Stimulated activated memory B cell treated with anti-CD40 and anti-IgM and Interleukin-4, amounts not matched to agents 10 μg/mL and 1 μg/mL and 100 μg/mL, for 72 hours (primary cell): ENCODE data around the gene USP21.

Experiments
- ATAC-seq: fragments of 150-1000 bp; cut with Tn5 transposase; 2 replicates; pipeline ENCODE4 v1.10.0; 2021
- H3K27ac Mint-ChIP-seq: one replicate; pipeline ENCODE4 v1.8.0; 2022; ENCODE audit warnings: mild to moderate bottlenecking, mixed read lengths
- H3K27me3 Mint-ChIP-seq: one replicate; pipeline ENCODE4 v1.8.0; 2022; ENCODE audit warnings: mixed read lengths
- H3K36me3 Mint-ChIP-seq: one replicate; pipeline ENCODE4 v1.8.0; 2022; ENCODE audit warnings: mixed read lengths
- H3K4me1 Mint-ChIP-seq: one replicate; pipeline ENCODE4 v1.8.0; 2022; ENCODE audit warnings: mixed read lengths
- H3K4me3 Mint-ChIP-seq: one replicate; pipeline ENCODE4 v1.8.0; 2022; ENCODE audit warnings: mild to moderate bottlenecking, moderate library complexity, mixed read lengths
- H3K9me3 Mint-ChIP-seq: one replicate; pipeline ENCODE4 v1.8.0; 2022; ENCODE audit warnings: mixed read lengths

The USP21 gene

GRCh38 chr1:161190962-161191521 lies 31.7 kb downstream of the USP21 start:
- no peaks in the 10 kb centered on the region for H3K27me3 Mint-ChIP-seq
- peaks cover 65% of the 10 kb centered on the region for H3K4me1 Mint-ChIP-seq
- H3K27ac Mint-ChIP-seq: peak overlapping the region; percentile 57
- H3K4me3 Mint-ChIP-seq: no peak overlapping the region
- ATAC-seq: no peak
- no peaks in the 10 kb centered on the region for H3K36me3 Mint-ChIP-seq
- no peaks in the 10 kb centered on the region for H3K9me3 Mint-ChIP-seq

GRCh38 chr1:161191971-161192370 lies 32.7 kb downstream of the USP21 start:
- no peaks in the 10 kb centered on the region for H3K9me3 Mint-ChIP-seq
- ATAC-seq: no peak
- peak overlapping the region; percentile 26 for H3K27ac Mint-ChIP-seq
- H3K36me3 Mint-ChIP-seq: no peaks in the 10 kb centered on the region
- no peak overlapping the region for H3K4me3 Mint-ChIP-seq
- H3K4me1 Mint-ChIP-seq: peaks cover 58% of the 10 kb centered on the region
- H3K27me3 Mint-ChIP-seq: no peaks in the 10 kb centered on the region

- Mint-ChIP-seq H3K27ac (peak overlapping the region; percentile 85), H3K27me3 (no peaks in the 10 kb centered on the region), H3K4me3 (no peak overlapping the region), H3K9me3 (no peaks in the 10 kb centered on the region), H3K36me3 (no peaks in the 10 kb centered on the region), H3K4me1 (peaks cover 50% of the 10 kb centered on the region)
- ATAC-seq: peak; percentile 82
Measured at GRCh38 chr1:161192476-161193465, 33.5 kb downstream of the USP21 start.

- no peak overlapping the region for H3K4me3 Mint-ChIP-seq
- H3K27me3 Mint-ChIP-seq: no peaks in the 10 kb centered on the region
- no peak overlapping the region for H3K27ac Mint-ChIP-seq
- H3K9me3 Mint-ChIP-seq: no peaks in the 10 kb centered on the region
- no peaks in the 10 kb centered on the region for H3K36me3 Mint-ChIP-seq
- H3K4me1 Mint-ChIP-seq: peaks cover 43% of the 10 kb centered on the region
- no peak for ATAC-seq
Measured at GRCh38 chr1:161193561-161194235, 34.4 kb downstream of the USP21 start.

- Mint-ChIP-seq H3K36me3 (no peaks in the 10 kb centered on the region), H3K27me3 (no peaks in the 10 kb centered on the region), H3K9me3 (no peaks in the 10 kb centered on the region), H3K4me3 (no peak overlapping the region), H3K27ac (peak overlapping the region; percentile 40), H3K4me1 (peaks cover 35% of the 10 kb centered on the region)
- peak; percentile 78 for ATAC-seq
Measured at GRCh38 chr1:161195171-161195570, 35.9 kb downstream of the USP21 start.

GRCh38 chr1:161196111-161196510 lies 36.8 kb downstream of the USP21 start:
- Mint-ChIP-seq H3K36me3 (no peaks in the 10 kb centered on the region), H3K27ac (peak overlapping the region; percentile 40), H3K4me3 (no peak overlapping the region), H3K4me1 (peaks cover 38% of the 10 kb centered on the region), H3K27me3 (no peaks in the 10 kb centered on the region), H3K9me3 (no peaks in the 10 kb centered on the region)
- ATAC-seq: no peak

GRCh38 chr1:161196521-161197451 lies 37.5 kb downstream of the USP21 start:
- H3K9me3 Mint-ChIP-seq: no peaks in the 10 kb centered on the region
- H3K4me1 Mint-ChIP-seq: peaks cover 43% of the 10 kb centered on the region
- no peaks in the 10 kb centered on the region for H3K36me3 Mint-ChIP-seq
- no peaks in the 10 kb centered on the region for H3K27me3 Mint-ChIP-seq
- peak overlapping the region; percentile 40 for H3K27ac Mint-ChIP-seq
- no peak for ATAC-seq
- no peak overlapping the region for H3K4me3 Mint-ChIP-seq

GRCh38 chr1:161197560-161198193 lies 38.4 kb downstream of the USP21 start:
- Mint-ChIP-seq H3K4me1 (peaks cover 36% of the 10 kb centered on the region), H3K9me3 (no peaks in the 10 kb centered on the region), H3K4me3 (no peak overlapping the region), H3K36me3 (no peaks in the 10 kb centered on the region), H3K27ac (no peak overlapping the region), H3K27me3 (no peaks in the 10 kb centered on the region)
- ATAC-seq: no peak

- Mint-ChIP-seq H3K36me3 (no peaks in the 10 kb centered on the region), H3K4me1 (peaks cover 30% of the 10 kb centered on the region), H3K9me3 (no peaks in the 10 kb centered on the region), H3K4me3 (no peak overlapping the region), H3K27ac (no peak overlapping the region), H3K27me3 (no peaks in the 10 kb centered on the region)
- no peak for ATAC-seq
Measured at GRCh38 chr1:161198194-161198896, 39.0 kb downstream of the USP21 start.

GRCh38 chr1:161198897-161199431 lies 39.7 kb downstream of the USP21 start, which contains the start of gene ADAMTS4:
Gene ADAMTS4 (minus strand): TSS chr1:161199054. CDS start chr1:161198627, 427 bp downstream.
- Mint-ChIP-seq H3K4me3 (no peak within 1 kb of the TSS), H3K36me3 (peaks cover 2% of the 10 kb centered on the region), H3K9me3 (no peaks in the 10 kb centered on the region), H3K4me1 (peaks cover 36% of the 10 kb centered on the region), H3K27me3 (no peaks in the 10 kb centered on the region), H3K27ac (peak within 1 kb of the TSS; percentile 96)
- no peak for ATAC-seq

- peaks cover 8% of the 10 kb centered on the region for H3K36me3 Mint-ChIP-seq
- ATAC-seq: no peak
- H3K9me3 Mint-ChIP-seq: no peaks in the 10 kb centered on the region
- peak overlapping the region; percentile 96 for H3K27ac Mint-ChIP-seq
- no peaks in the 10 kb centered on the region for H3K27me3 Mint-ChIP-seq
- peaks cover 41% of the 10 kb centered on the region for H3K4me1 Mint-ChIP-seq
- no peak overlapping the region for H3K4me3 Mint-ChIP-seq
Measured at GRCh38 chr1:161199506-161200139, 40.3 kb downstream of the USP21 start.

GRCh38 chr1:161200421-161200991 lies 41.2 kb downstream of the USP21 start:
- no peaks in the 10 kb centered on the region for H3K27me3 Mint-ChIP-seq

More at GRCh38 chr1:161200421-161200991, 41.2 kb downstream of the USP21 start:
- Mint-ChIP-seq H3K4me1 (peaks cover 38% of the 10 kb centered on the region), H3K27ac (peak overlapping the region; percentile 96), H3K9me3 (no peaks in the 10 kb centered on the region), H3K4me3 (no peak overlapping the region), H3K36me3 (peaks cover 15% of the 10 kb centered on the region)
- ATAC-seq: no peak
